CD14-positive monocyte (primary cell): ENCODE data around the gene LSMEM2. TPM values are rescaled to one million over a fixed set of nuclear protein-coding genes. Genes with fewer than 3 reads are reported as not detected.

Source experiments
- DNase-seq, 3 donors: peaks; one replicate each; pipeline ENCODE4 v3.0.0-alpha.2; 2011 to 2022
- H2AFZ ChIP-seq: 2 replicates; pipeline ENCODE4 v1.6.0; 2012; ENCODE audit warnings: mild to moderate bottlenecking, low read depth, low read length, inconsistent platforms; ENCODE audit not compliant: insufficient read depth, poor library complexity, severe bottlenecking
- H3K27ac ChIP-seq, 2 donors: 1 replicate in 1 of 2; 2 replicates in 1 of 2; pipeline ENCODE4 v1.5.1; 2012 to 2013; ENCODE audit warnings: low read length in 2 of 2, control low read depth in 1 of 2, inconsistent platforms in 1 of 2, low read depth in 1 of 2, mild to moderate bottlenecking in 1 of 2
- H3K27me3 ChIP-seq, 2 donors: one replicate each; pipeline versions ENCODE4 v1.6.0 to v1.6.1; 2011 to 2013; ENCODE audit warnings: low read length in 2 of 2; ENCODE audit not compliant: control insufficient read depth in 2 of 2, insufficient read depth in 2 of 2
- H3K36me3 ChIP-seq, 2 donors: replicated peaks in 1 of 2; 1 replicate in 1 of 2; 2 replicates in 1 of 2; pipeline versions ENCODE4 v1.5.1 to v1.6.1; 2012 to 2013; ENCODE audit warnings: low read length in 2 of 2, control low read depth in 1 of 2, inconsistent platforms in 1 of 2, mild to moderate bottlenecking in 1 of 2; ENCODE audit not compliant: insufficient read depth in 2 of 2, control insufficient read depth in 1 of 2
- H3K4me1 ChIP-seq, 2 donors: 1 replicate in 1 of 2; 2 replicates in 1 of 2; pipeline versions ENCODE4 v1.5.1 to v1.6.1; 2012 to 2013; ENCODE audit warnings: low read length in 2 of 2, control low read depth in 1 of 2, inconsistent platforms in 1 of 2, mild to moderate bottlenecking in 1 of 2, moderate library complexity in 1 of 2; ENCODE audit not compliant: insufficient read depth in 2 of 2, control insufficient read depth in 1 of 2
- H3K4me2 ChIP-seq: replicated peaks from 2 replicates; pipeline ENCODE3; 2012; ENCODE audit warnings: low read length, moderate library complexity, mild to moderate bottlenecking; ENCODE audit not compliant: poor library complexity, severe bottlenecking; ENCODE audit errors: extremely low read depth
- H3K4me3 ChIP-seq, 3 experiments: fragments of 200-600 bp in 1 of 3; sonication (generic) in 1 of 3; replicated peaks in 1 of 3; 1 replicate in 2 of 3; 2 replicates in 1 of 3; pipeline ENCODE4 v1.5.1; 2011 to 2013; ENCODE audit warnings: low read length in 3 of 3, mild to moderate bottlenecking in 3 of 3, control low read depth in 2 of 3, low read depth in 2 of 3, inconsistent platforms in 1 of 3, moderate library complexity in 1 of 3
- H3K79me2 ChIP-seq: 2 replicates; pipeline ENCODE4 v1.6.0; 2012; ENCODE audit warnings: mild to moderate bottlenecking, control low read depth, inconsistent platforms, low read length, moderate library complexity; ENCODE audit not compliant: insufficient read depth
- H3K9ac ChIP-seq: 2 replicates; pipeline ENCODE4 v1.6.0; 2017; ENCODE audit warnings: low read length, mild to moderate bottlenecking; ENCODE audit not compliant: insufficient read depth, poor library complexity, severe bottlenecking
- H3K9me3 ChIP-seq, 2 donors: replicated peaks in 1 of 2; 1 replicate in 1 of 2; 2 replicates in 1 of 2; pipeline versions ENCODE4 v1.5.1 to v1.6.1; 2012 to 2013; ENCODE audit warnings: low read length in 2 of 2, control low read depth in 1 of 2; ENCODE audit not compliant: control insufficient read depth in 1 of 2, insufficient read depth in 1 of 2
- H4K20me1 ChIP-seq: 2 replicates; pipeline ENCODE4 v1.6.0; 2012; ENCODE audit warnings: mild to moderate bottlenecking, low read length, control low read depth, moderate library complexity; ENCODE audit not compliant: insufficient read depth
- H3K27ac Mint-ChIP-seq, 7 donors: one replicate each; pipeline ENCODE4 v1.8.0; 2020; ENCODE audit warnings: mild to moderate bottlenecking in 7 of 7, mixed read lengths in 7 of 7, moderate library complexity in 6 of 7, inconsistent platforms in 2 of 7
- H3K27me3 Mint-ChIP-seq, 3 donors: one replicate each; pipeline ENCODE4 v1.8.0; 2021 to 2022; ENCODE audit warnings: low read depth in 3 of 3, mild to moderate bottlenecking in 3 of 3, mixed read lengths in 3 of 3, moderate library complexity in 3 of 3, inconsistent platforms in 1 of 3
- H3K36me3 Mint-ChIP-seq, 2 donors: one replicate each; pipeline ENCODE4 v1.8.0; 2020; ENCODE audit warnings: mixed read lengths in 2 of 2, inconsistent platforms in 1 of 2, mild to moderate bottlenecking in 1 of 2
- H3K4me1 Mint-ChIP-seq: one replicate; pipeline ENCODE4 v1.8.0; 2020; ENCODE audit warnings: mild to moderate bottlenecking, mixed read lengths
- H3K4me3 Mint-ChIP-seq, 2 donors: one replicate each; pipeline ENCODE4 v1.8.0; 2020; ENCODE audit warnings: mild to moderate bottlenecking in 2 of 2, mixed read lengths in 2 of 2, moderate library complexity in 1 of 2
- H3K9me3 Mint-ChIP-seq, 7 donors: one replicate each; pipeline ENCODE4 v1.8.0; 2020 to 2022; ENCODE audit warnings: mixed read lengths in 7 of 7, mild to moderate bottlenecking in 6 of 7, moderate library complexity in 6 of 7, inconsistent platforms in 2 of 7
- WGBS: methylation state at CpG from one replicate; pipeline ENCODE4 v1.1.5; 2013; ENCODE audit warnings: missing lambda C conversion rate; ENCODE audit not compliant: insufficient coverage; 5-methylcytosine and 5-hydroxymethylcytosine counted together
- intact Hi-C, 2 donors: fragments of 100-400 bp; cut with micrococcal nuclease; formaldehyde crosslinking; loops; one replicate each; pipeline versions ENCODE4 v1.15.0 to v1.15.1; 2023
- polyA plus RNA-seq, 3 donors: library from polyadenylated mRNA; depleted of rRNA in 1 of 3; unstranded in 2 of 3; stranded (reverse) in 1 of 3; fragments of 300-500 nt in 2 of 3; fragments of >200 nt in 1 of 3; fragmentation: Illumina TruSeq in 2 of 3; gene quantifications; 1 replicate in 2 of 3; 2 replicates in 1 of 3; pipeline ENCODE4 v1.2.3, GENCODE V29; 2012 to 2021
- TF ChIP-seq, protein P1 (sequence below): fragments of 200-600 bp; IDR thresholded peaks from one replicate; pipeline ENCODE4 v1.8.0; 2022; ENCODE audit warnings: antibody characterized with exemption, mild to moderate bottlenecking

LSMEM2 gene
- polyA plus RNA-seq, 3 donors = not detected

DNA sequence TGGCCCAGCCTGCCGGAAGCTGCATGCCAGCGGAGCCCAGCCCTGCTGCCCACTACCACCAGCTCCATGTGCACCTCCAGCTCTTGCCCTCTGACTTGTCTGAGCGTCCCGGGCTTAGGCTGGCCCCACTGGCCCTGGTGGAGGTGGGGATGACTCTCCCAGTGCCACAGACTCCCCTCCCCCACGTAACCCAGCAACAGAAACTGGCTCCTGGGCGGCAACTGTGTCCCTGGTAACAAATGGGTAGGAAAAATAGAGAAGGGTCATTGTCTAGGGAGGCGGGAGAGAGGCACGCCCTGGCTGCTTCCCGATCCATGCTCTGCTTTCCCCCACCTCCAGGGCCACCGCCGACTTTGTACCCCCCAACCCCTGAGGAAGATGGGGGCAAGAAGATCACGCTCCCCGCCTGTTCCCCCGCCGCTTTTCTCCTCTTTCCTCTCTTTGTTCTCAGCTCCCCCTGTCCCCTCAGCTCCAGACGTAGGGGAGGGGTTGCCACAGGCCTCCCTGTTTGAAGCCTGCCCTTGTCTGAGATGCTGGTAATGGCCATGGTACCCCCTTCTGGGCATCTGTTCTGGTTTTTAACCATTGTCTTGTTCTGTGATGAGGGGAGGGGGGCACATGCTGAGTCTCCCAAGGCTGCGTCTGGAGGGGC is 20.7 kb upstream of the LSMEM2 start:
- intact Hi-C loops = no loop called here
- Mint-ChIP-seq H3K27ac (peak overlapping the region; percentile 49 to 89 (median 79)), H3K27me3 (peaks cover 0 to 3% (median 3%) of the 10 kb centered on the region in 3 donors), H3K36me3 (peaks cover 55 to 66% of the 10 kb centered on the region in 2 donors), H3K9me3 (peaks cover 0 to 10% (median 4%) of the 10 kb centered on the region in 7 donors), H3K4me3 (no peak overlapping the region), H3K4me1 (peaks cover 31% of the 10 kb centered on the region)
- Histone ChIP-seq H3K27me3 (no peaks in the 10 kb centered on the region), H3K4me3 (no peak overlapping the region), H3K4me1 (peaks cover 38 to 58% of the 10 kb centered on the region in 2 donors), H3K36me3 (peaks cover 55 to 65% of the 10 kb centered on the region in 2 donors), H3K79me2 (peaks cover 43% of the 10 kb centered on the region), H3K9me3 (peaks cover 0 to 10% of the 10 kb centered on the region in 2 donors), H3K4me2 (no peak overlapping the region), H2AFZ (no peak overlapping the region), H3K27ac (peak overlapping the region; percentile 33 to 41), H3K9ac (no peak overlapping the region), H4K20me1 (peaks cover 94% of the 10 kb centered on the region)
- TF ChIP-seq, protein P1, sequence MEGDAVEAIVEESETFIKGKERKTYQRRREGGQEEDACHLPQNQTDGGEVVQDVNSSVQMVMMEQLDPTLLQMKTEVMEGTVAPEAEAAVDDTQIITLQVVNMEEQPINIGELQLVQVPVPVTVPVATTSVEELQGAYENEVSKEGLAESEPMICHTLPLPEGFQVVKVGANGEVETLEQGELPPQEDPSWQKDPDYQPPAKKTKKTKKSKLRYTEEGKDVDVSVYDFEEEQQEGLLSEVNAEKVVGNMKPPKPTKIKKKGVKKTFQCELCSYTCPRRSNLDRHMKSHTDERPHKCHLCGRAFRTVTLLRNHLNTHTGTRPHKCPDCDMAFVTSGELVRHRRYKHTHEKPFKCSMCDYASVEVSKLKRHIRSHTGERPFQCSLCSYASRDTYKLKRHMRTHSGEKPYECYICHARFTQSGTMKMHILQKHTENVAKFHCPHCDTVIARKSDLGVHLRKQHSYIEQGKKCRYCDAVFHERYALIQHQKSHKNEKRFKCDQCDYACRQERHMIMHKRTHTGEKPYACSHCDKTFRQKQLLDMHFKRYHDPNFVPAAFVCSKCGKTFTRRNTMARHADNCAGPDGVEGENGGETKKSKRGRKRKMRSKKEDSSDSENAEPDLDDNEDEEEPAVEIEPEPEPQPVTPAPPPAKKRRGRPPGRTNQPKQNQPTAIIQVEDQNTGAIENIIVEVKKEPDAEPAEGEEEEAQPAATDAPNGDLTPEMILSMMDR = no peak
- WGBS = 90% methylated on average over 2 of the region's 17 CpGs
- DNase-seq = no peak

DNA sequence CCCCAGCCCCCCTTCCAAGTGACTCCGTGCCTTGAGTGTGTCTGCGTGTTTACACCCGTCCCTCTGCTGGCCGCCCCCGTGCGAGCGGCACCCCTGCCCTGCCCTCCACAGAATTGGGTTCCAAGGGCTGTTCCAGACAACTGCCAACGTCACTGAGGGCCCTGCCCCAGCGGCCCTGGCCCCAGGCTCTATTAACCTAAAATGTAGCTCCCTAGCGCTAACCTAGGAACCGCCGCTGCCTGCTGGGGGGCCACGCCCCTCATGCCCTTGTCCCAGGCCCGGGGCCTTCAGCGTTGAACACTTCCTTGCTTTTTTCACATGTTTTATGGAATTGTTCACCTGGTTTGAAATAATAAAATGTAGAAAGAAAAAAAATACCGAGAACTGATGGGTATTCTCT is 19.9 kb upstream of the LSMEM2 start:
- WGBS = 92% methylated on average over 14 of the region's 16 CpGs
- Histone ChIP-seq H3K27me3 (no peaks in the 10 kb centered on the region), H3K4me2 (no peak overlapping the region), H3K4me1 (peaks cover 30 to 49% of the 10 kb centered on the region in 2 donors), H4K20me1 (peaks cover 86% of the 10 kb centered on the region), H3K27ac (peak overlapping the region; percentile 5 to 31), H3K36me3 (peaks cover 48 to 56% of the 10 kb centered on the region in 2 donors), H3K9me3 (peaks cover 0 to 10% of the 10 kb centered on the region in 2 donors), H3K79me2 (peaks cover 34% of the 10 kb centered on the region), H3K4me3 (no peak overlapping the region), H2AFZ (no peak overlapping the region), H3K9ac (no peak overlapping the region)
- Mint-ChIP-seq H3K4me3 (no peak overlapping the region), H3K36me3 (peaks cover 47 to 58% of the 10 kb centered on the region in 2 donors), H3K27ac (peak overlapping the region in 5 of 7 donors; percentile 51 to 88 (median 60)), H3K9me3 (peaks cover 0 to 10% (median 4%) of the 10 kb centered on the region in 7 donors), H3K4me1 (peaks cover 26% of the 10 kb centered on the region), H3K27me3 (peaks cover 1 to 6% (median 3%) of the 10 kb centered on the region in 3 donors)
- no peak for DNase-seq
- TF ChIP-seq, protein P1 = no peak
- intact Hi-C loops = no loop called here
